ENCODE results near the gene DARS1. TPM values are rescaled to one million over a fixed set of nuclear protein-coding genes. Genes with fewer than 3 reads are reported as not detected.

The DARS1 gene
- total RNA-seq, 4 donors from 2014 or later: 27.1 to 127 (median 62.1) TPM

DNA sequence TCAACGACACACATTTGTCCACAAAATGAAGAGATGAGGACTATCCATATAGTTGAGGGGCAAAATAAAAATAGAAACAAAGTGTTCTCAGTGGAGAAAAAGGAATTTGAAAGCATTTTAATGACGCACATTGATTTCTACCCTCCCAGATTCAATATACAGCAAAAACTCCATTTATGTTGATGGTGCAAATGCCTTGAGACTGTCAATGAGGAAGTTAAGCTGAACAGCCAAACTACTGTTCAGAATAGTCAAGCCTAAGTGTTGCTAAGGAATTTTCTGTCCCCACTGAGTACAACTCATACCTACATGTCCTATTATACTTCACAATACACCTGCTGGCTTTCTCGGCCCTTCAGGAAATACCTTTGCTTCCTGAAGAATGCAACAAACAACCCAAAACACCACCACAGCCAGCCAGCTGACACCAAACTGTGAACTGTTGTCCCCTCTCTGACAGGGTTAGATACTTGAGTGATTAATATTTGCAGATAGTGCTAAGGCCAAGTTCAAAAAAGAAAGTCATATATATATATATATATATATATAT lies 27.8 kb upstream of the DARS1 start:
- no peaks in the 10 kb centered on the region for H3K4me1 ChIP-seq
- no peak overlapping the region for H3K4me3 ChIP-seq
- no peaks in the 10 kb centered on the region for H3K9me3 ChIP-seq
- H3K27me3 ChIP-seq: no peaks in the 10 kb centered on the region
- H3K36me3 ChIP-seq: no peaks in the 10 kb centered on the region
- no peak for DNase-seq
- no peak for TF ChIP-seq POLR2A (IDR thresholded peaks at IDR 0.05)
- no peak overlapping the region for H3K27ac ChIP-seq
- intact Hi-C loops (cut with DNase I; ENCODE audit: low total_unique reads): no loop called here

DNA sequence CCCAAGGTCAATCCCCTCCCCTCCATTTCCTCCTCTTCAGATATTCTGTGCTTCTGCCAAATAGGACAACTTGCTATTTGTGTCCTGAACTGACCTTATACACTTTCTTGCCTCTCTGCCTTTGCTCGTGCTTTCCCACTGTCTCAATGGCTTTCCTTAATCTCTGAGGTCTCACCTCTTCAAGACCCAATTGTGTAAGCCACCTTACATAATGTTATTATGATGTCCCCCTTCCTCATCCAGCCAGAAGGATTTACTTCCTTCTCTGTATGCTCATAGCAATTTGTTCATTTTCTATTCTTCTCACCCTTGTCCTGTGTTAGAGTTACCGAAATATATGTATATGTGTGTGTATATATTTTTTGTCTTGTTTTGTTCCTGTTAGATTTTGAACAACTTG lies 26.9 kb upstream of the DARS1 start:
- no peak for DNase-seq
- Histone ChIP-seq H3K4me1 (no peaks in the 10 kb centered on the region), H3K36me3 (no peaks in the 10 kb centered on the region), H3K27me3 (no peaks in the 10 kb centered on the region), H3K9me3 (no peaks in the 10 kb centered on the region), H3K27ac (no peak overlapping the region), H3K4me3 (no peak overlapping the region)
- intact Hi-C loops (cut with DNase I; ENCODE audit: low total_unique reads): no loop called here
- TF ChIP-seq POLR2A (IDR thresholded peaks at IDR 0.05): no peak
- TF ChIP-seq, protein P1, sequence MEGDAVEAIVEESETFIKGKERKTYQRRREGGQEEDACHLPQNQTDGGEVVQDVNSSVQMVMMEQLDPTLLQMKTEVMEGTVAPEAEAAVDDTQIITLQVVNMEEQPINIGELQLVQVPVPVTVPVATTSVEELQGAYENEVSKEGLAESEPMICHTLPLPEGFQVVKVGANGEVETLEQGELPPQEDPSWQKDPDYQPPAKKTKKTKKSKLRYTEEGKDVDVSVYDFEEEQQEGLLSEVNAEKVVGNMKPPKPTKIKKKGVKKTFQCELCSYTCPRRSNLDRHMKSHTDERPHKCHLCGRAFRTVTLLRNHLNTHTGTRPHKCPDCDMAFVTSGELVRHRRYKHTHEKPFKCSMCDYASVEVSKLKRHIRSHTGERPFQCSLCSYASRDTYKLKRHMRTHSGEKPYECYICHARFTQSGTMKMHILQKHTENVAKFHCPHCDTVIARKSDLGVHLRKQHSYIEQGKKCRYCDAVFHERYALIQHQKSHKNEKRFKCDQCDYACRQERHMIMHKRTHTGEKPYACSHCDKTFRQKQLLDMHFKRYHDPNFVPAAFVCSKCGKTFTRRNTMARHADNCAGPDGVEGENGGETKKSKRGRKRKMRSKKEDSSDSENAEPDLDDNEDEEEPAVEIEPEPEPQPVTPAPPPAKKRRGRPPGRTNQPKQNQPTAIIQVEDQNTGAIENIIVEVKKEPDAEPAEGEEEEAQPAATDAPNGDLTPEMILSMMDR (IDR thresholded peaks at IDR 0.05): no peak

DNA sequence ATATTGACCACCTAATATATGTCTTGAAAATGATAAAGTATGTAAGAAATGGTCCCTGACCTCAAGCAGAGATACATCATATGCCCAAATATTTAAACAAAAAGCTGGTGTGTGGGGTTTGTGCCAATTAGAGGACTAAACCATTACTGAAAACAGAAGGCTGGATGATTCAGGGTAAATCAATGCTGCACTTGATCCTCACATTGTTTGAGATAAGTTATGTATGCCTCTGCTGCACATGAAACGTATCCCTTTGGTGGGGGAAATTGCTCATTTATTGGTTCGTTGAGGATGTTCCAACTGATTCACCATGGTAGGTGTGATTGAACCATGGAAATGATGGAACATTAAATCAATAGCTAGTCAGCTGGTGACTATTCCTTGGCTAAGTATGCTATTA lies 24.7 kb upstream of the DARS1 start:
- Histone ChIP-seq H3K36me3 (no peaks in the 10 kb centered on the region), H3K27me3 (no peaks in the 10 kb centered on the region), H3K4me1 (no peaks in the 10 kb centered on the region), H3K27ac (no peak overlapping the region), H3K4me3 (no peak overlapping the region), H3K9me3 (no peaks in the 10 kb centered on the region)
- intact Hi-C loops (cut with DNase I; ENCODE audit: low total_unique reads): no loop called here
- TF ChIP-seq, protein P1 (IDR thresholded peaks at IDR 0.05): no peak
- no peak for TF ChIP-seq POLR2A (IDR thresholded peaks at IDR 0.05)
- DNase-seq: no peak

DNA sequence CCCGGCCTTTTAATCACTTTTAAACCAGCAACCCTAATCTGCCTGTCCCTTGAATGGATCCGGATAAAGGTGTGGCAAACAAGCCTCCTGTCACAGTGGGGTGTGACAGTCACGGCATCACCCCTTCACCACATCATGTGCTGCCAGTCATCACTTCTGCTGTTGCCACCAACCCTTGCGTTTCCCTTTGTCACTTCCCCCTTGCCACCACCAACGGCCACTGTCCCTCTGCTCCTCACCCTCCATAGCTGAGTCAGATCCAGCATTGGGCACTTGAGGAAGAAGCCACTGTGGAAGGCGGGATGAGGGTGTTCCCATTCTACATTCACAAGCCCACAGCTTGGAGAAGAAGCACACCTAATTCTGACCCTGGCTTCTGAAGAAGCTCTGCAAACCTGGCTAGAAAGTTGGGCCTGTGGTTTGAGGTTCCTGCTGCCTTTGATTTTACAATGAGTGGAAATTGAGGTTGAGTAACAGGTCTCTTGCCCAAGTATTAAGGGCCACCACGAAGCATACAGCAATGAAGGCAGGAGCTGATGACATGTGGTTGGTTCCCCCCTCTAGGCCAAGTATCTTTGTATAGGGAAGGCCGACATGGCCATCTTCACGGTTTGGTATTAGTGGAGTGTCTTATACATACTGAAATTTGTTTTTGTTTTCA lies 22.9 kb upstream of the DARS1 start:
- no peaks in the 10 kb centered on the region for H3K27me3 ChIP-seq
- DNase-seq: peak; percentile 16
- no peak for TF ChIP-seq POLR2A (IDR thresholded peaks at IDR 0.05)
- TF ChIP-seq, protein P1 (IDR thresholded peaks at IDR 0.05): no peak

DNA sequence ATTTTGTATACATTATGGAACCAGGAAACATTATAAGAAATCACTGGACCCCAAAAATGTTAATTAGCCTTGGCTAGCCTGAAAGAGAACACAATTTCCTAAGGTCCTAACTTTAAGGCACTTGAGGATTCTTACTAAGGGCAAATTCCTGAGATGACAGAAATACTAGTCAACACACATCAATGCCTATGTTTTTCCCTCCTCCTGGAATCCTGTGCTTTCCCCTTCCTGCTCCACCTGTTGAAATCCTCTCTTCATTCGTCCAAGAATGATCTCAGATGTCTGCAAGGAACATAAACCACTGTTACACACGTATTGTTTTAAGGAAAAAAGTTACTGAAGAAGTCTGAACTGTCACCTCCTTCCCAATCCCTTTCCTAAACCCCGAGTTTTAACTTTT lies 21.2 kb upstream of the DARS1 start:
- intact Hi-C loops (cut with DNase I; ENCODE audit: low total_unique reads): no loop called here
- H3K36me3 ChIP-seq: no peaks in the 10 kb centered on the region
- no peak for DNase-seq
- no peaks in the 10 kb centered on the region for H3K4me1 ChIP-seq
- no peak overlapping the region for H3K27ac ChIP-seq
- no peak overlapping the region for H3K4me3 ChIP-seq
- TF ChIP-seq POLR2A (IDR thresholded peaks at IDR 0.05): no peak
- TF ChIP-seq, protein P1 (IDR thresholded peaks at IDR 0.05): no peak
- no peaks in the 10 kb centered on the region for H3K27me3 ChIP-seq
- H3K9me3 ChIP-seq: no peaks in the 10 kb centered on the region

More for the DNA sequence above, 22.9 kb upstream of the DARS1 start:
- Histone ChIP-seq H3K4me1 (no peaks in the 10 kb centered on the region), H3K27ac (no peak overlapping the region), H3K4me3 (no peak overlapping the region), H3K9me3 (no peaks in the 10 kb centered on the region), H3K36me3 (no peaks in the 10 kb centered on the region)
- intact Hi-C loops (cut with DNase I; ENCODE audit: low total_unique reads): no loop called here
